Activated T-helper 1 cell treated with anti-CD3 and anti-CD28 coated beads, Interleukin-2, amount 50 U/mL, for 16 hours (primary cell): ENCODE data around the gene FAM240A.
"Not testable (repeated sequence)": the region's sequence is repeated elsewhere in the genome, so short reads cannot be mapped to it uniquely, and the experiment has no call there.

Source experiments
- DNase-seq, 2 donors: peaks; one replicate each; pipeline ENCODE4 v3.0.0-alpha.2; 2020; ENCODE audit warnings: low read depth in 1 of 2, low spot score in 1 of 2

The FAM240A gene

DNA sequence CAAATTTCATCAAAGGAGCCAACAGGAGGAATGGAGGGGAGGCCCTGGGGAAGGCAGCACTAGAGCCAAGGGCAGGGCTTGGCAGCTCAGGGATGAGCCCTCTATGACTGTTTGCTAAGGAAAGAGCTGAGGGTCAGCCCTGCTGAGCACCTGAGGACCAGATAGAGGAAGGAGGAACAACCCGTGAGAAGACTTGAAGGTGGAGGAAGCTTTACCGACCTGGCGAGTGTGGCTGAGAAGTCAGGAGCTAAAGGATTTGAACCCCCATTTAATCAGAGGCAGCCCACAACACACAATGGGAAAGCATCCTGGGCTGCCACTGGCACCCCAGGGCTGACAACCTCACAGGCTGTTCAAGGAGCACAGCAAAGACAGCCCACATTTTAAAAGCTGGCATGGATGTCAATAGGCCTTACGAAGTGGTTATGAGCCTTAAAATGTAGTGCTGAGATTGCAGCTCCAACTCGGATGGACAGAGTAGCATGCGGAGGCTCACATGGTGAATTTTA, 25.5 kb upstream of the FAM240A start:
- DNase-seq: no peak

DNA sequence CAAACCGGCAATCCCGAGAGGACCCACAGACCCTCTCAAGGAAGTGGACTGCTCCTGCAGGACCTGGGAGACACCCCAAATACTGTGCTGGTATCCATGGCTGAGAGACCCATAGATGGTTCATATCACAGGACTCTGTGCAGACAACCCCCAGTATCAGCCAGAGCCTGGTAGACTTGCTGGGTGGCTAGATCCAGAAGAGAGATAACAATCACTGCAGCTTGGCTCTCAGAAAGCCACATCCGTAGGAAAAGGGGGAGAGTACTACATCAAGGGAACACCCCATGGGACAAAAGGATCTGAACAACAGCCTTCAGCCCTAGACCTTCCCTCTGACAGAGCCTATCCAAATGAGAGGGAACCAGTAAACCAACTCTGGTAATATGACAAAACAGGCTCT, 25.1 kb upstream of the FAM240A start:
- DNase-seq: not testable (repeated sequence)

DNA sequence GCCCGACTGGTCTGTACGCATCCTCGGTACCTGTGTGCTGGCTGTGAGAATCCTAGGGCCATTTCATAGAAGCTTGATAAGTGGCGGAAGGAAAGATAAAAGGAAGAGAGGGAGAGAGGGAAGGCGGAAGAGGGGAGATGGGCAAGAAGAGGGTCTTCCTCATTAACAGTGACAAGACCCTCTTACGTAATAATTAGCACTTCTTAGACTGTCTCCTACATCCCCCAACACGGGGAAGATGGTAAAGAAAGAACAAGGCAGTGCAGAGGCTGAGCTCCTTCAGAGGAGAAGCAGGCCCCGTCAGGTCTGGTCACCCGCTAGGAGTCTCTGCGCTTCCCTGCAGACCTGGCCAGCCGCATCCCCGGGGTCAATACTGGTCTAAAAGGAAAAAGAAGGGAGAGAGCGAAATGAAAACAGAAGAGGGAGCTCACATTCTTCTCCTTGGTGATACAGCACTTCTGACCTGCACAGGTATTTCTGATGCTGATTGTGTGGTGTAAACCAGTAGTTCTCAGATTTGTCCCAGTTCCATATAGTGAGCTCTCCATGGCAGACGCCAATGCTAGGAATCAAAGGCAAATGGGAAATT, 19.0 kb upstream of the FAM240A start:
- DNase-seq: no peak

DNA sequence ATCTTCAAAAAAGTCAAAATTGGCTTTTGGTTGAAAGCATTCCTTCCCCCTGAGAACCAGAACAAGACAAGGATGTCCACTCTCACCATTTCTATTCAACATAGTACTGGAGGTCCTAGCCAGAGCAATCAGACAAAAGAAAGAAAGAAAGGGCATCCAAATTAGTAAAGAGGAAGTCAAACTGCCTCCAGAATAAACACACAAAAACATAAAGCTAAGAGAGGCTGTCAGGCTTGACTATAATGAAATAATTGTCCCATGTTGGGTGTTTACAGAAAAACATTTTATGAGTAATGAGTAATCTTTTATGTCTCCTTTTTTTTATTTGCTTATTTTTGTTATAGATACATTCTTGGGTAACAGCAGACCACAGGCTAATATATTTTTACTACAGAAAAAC, 18.3 kb upstream of the FAM240A start:
- DNase-seq: no peak

DNA sequence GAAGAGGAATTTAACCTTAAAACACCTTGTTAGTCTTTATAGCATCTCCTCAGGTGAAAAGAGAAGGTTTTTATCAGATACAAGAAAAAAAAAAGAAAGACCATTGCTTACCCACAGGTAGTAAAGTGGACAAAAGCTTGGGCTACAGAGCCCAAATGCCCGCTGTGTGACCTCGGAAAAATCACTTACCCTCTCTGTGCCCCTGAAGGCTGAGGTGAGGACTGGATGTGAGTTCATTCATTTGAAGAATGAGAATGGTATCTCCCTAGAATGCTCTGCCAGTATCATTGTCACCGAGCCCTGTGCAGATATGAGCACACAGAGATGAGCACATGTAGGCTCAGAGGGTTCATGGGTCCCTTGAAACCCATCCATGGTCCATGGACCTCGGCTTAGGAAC, 17.6 kb upstream of the FAM240A start:
- no peak for DNase-seq

DNA sequence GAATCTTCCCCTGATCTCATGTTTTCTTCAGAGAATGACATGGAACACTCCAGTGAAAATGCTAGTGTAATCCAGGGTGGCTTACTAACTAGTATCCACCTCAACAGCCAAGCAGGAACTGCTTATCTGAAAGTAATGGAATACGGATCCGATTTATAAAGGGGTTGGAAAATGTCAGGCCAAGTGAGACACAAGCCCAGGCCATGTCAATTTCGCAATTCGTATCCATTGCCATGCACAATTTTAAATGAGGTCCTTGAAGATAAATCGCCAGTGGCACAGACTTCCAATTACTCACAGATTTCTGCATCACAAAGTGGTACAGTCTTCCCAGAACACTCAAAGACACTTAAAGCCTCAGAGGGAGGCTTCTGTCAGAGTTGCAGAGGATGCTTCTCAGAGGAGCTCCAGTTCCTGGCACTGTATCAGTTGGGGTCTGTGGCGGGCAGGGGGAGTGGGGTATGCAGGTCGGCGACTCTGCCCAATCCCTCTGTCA, 16.5 kb upstream of the FAM240A start:
- DNase-seq: no peak

DNA sequence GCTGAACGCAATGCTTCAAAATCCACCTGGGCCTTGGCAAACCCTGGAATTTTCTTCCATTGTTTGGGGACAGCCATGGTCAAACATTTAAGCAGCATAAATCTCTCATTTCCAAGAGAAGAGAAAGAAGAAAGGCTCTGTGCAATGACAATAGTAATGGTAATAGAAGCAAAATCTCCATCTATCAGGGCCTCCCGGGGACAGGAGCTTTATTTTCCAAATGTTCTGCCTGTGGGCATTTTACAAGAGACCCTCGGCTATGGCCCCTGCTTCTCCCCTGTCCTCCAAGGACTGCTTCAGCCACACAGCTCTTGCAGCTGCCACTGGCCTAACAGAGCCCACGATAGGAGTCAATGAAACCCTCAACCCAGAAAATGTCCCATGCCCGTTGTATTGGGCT, 12.7 kb upstream of the FAM240A start:
- DNase-seq: no peak

DNA sequence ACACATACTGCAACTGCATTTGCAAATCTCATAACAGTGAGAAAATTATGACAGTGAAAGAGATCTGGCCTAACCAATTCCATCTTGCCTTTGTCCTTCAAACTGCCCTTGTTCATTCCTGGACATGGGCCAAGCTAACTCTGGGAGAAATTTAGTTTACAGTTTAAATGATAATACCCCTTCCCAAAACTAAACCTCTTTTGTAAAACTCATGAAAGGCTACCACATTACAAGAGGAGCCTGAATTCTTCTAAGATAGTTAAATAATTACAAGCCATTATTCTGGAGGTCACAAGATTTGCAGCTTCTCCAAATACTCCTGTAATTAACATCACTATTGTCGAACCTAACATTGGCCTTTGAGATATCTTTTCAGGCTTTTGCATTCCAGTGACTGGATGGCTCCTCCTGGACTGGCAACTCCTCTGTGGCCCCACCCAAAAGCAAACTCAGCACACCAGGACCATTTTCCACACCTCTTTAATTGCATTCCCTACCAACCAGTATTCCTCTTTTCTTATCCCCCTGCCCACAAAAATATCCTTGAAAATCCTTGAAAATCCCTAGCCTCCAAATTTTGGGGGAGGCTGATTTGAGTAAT, 8.8 kb upstream of the FAM240A start:
- DNase-seq: no peak

DNA sequence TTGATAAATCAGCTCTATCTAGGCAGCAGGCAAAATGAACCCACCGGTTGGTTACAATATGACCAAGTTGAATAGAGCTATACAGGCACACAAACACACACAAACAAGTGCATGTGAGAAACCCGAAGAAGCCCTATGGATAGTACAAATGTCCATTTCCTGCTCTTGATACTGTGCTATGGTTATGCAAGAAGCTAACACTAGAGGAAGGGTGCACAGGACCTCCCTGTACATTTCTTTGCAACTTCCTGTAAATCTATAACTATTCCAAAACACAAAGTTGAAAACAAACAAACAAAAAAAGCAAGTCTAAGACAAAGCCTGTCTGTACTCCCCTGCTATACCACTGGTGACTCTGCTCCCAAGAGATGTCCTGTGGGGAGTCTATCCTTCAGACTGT, 8.2 kb upstream of the FAM240A start:
- no peak for DNase-seq

DNA sequence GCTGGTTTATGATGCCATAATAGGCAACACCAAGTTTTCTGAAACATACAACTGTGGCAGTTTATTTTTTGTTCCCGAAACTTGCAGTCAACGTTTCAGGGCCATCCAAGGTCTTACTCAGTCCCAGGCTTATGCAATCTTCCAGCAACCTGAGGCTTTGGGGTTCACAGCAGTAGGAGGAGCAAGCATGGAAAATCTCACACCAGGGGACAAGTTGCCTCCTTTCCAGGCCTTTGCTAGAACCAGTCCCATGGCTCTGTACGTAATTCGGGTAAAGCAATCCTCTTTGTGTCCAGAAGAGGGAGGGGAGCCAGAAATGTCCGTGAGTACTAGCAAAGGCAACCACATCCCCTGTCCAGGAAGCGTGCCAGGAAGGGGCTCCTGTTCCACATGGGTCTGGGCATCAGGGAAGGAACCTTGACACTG, 4.7 kb upstream of the FAM240A start:
- DNase-seq: no peak

DNA sequence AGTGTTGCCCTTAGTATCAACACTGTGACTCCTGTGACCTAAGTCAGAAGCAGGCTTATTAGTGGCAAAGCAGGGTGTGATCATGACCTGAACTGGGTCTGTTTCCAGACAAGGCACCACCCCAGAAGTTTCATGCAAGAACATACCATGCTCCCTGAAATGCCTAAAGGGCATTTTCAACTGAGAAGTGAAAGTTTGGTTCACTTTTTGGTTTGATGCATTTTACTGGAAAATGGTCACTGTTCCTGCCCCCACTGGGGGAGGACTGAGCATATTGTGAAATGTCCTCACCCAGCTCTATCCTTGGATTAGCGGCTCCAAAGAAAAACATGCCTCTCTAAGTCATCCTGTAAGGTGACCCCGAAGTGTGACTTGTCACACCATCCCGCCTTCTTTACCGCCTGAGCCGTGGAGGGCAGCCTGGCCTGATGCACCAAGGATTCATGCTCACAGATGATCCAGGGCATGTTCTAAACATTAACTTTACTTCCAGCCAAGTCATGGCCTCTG, 3.1 kb upstream of the FAM240A start:
- no peak for DNase-seq

DNA sequence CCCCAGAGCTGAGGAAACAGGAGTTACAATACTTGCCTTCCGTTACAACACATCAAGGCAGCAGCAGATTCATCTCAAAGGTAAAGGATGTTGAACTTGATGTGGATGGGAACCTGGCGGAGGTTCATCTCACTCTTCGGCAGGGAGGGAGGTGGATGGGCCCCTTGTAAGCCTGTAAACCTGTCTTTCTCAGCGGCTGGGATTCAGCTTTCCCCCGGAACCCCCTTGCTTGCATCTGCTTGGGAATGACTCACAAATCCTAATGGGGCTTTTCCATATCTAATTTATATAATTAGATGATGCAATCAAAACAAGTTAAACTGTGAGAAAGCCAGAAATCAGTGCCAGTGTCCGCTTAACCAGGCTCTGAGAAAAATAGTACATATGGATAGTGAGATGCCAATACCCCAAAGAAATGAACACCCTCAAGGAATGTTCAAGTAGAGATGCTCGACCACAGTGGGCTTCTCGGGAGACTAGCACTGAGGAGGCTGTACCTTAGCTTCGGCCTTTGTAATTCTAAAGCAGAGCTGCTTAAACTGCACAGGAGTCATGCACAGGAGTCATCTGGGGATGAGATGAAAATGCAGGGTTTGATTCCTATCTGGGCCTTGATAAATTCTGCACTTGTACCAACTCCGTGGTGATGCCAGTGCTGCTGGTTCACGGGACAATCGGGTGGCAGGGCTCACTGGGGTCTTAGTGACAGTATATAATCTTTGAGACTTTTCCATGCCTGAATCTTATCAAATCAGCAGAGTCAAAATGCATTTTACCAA, 2.2 kb upstream of the FAM240A start:
- no peak for DNase-seq

DNA sequence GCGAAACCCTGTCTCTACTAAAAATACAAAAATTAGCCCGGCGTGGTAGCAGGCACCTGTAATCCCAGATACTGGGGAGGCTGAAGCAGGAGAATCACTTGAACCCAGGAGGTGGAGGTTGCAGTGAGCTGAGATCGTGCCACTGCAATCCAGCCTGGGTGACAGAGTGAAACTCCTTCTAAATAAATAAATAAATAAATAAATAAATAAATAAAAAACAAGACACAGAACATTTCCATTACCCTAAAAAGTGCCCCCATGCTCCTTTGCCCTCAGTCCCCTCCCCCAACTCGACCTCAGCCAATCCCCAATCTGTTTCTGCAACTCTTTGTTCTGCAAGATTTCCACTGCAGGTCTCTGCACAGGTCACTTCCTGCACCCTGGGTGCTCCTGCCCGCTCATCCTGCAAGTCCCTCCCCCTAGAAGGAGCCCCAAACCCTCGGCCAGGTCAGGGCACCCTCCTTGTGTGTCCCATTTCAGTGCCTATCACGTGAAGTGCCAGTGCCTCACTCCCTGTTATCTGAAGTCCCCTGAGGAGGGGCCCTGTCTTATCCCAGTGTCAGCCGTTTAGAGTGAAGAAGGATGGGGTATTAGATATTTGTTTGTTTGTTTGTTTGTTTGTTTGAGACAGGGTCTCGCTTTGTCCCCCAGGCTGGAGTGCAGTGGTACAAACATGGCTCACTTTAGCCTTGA, 1.1 kb downstream of the FAM240A start:
- no peak for DNase-seq

DNA sequence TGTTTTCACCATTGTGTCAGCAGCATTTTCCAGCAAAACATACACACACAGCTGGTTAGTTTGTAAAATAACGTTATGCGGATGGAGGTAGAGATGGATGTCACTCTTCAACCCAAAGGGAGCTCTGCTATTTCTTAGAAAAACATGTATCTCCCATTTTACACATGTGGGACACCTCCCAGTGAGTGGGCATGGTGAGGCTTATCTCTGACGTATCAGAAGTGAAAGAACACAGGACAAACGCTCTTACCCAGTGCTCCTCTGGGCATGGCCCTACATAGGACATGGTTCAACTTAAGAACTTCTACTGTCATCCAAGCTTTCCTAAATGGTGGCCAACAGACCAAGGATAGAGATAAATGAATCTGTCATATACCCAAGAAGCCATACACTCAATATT, 2.1 kb downstream of the FAM240A start:
- no peak for DNase-seq

DNA sequence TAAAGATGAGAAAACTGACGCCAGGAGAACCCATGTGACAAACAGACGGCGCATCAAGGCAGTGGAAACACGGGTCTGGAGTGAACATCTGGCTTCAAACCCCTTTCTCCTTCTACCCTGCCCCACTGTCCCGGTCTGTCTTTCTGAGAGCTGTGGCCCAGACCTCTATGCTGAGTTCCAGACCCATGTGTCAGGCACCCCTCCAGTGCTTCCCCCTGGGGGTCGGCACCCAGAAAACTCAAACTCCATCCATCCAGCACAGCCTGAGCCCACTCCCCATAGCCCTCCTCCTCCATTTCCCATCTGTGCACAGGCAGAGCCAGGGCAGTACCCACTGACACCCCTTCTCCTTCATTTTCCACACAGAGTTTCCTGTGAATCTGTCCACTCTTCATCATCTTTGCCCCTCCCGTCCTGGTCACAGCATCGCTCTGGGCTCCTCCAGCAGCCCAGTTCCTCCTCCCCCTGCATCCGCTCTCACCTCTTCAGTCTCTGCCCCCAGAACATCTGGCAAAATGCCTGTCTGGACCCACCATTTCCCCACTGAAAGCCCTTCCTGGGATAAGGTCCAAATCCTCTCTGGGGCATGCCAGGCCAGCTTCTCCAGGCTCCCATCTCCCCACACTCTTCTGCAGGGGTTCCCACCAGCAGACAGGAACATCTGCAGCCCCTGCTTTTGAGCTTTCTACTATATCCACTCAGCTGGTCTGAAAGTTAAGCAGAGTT, 2.9 kb downstream of the FAM240A start:
- DNase-seq: no peak

DNA sequence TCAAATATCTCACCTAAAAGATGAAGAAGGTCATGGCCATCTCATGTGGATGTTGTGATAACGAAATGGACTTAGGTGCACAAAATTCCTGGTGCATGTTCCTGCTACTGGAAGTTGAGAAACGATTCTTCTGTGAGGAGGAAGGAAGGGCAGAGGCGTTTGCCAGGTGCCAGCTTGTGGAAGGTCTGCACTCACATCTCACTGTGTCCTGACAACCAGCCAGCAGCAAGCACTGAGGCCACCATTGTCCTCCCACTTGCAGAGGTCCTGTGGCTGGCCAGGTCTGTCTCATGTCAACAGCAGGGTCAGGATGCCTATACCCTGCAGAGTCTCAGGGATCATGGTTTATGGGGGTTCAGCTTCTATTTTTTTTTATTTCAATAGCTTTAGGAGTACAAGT, 3.7 kb downstream of the FAM240A start:
- DNase-seq: no peak

DNA sequence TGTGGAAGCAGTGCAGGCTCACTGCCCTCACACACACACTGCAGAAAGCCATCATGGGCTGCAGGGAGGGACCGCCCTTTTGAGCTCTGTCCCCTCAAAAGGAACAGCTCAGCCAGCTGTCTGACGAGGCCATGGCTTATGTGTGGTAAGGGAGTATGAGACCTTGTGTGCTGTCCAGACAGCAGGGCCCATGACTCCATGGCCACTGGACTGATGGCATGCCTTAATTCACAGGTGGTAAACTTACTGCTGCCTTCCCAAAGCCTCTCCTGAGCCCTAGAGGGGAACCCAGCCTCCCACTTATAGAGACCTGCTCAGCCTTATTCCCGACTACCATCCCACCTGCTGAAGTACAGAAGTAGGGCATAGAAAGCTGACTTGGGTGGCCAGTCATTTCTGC, 5.6 kb downstream of the FAM240A start:
- no peak for DNase-seq

DNA sequence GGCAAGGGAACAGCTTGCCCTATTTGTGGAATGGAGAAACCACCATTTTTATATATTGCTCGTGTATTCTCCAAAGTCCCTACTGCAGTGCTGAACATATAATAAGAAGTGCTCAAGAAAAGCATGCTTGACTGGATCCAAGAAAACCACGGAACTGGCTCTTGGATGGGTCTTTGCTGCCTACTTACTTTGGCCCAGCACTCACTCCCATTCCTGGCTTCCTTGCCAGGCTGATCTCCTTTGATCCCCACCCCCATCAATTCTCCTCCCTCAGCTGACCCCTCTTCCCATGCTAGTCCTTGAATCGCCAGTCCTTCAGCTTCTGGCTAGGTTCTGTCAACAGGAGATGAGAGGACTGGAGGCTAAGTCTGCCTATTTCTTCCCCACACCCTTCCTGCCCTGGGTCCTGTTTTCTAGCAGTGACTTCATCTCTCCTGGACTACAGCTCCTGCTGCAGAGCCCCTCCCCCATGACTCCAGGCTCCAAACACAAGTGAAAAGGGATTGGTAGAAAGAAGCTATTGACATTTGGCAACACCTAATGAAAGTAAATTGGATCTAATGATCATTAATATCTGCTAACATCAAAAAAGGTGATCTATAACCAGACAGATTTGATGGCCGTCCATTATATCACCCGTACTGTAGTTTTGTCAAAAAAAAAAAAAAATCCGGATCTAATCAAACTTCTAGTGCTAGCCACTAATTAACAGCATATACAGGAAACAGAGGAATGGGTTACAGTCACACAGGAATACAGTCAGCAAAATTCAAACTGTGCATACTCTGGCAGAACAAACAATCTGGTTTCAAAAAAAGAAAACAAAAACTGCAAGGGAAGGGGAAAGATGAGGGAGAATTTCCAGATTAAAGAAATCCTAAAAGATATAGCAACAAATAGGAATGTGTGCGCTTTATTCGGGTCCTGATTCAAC, 7.8 kb downstream of the FAM240A start:
- no peak for DNase-seq

DNA sequence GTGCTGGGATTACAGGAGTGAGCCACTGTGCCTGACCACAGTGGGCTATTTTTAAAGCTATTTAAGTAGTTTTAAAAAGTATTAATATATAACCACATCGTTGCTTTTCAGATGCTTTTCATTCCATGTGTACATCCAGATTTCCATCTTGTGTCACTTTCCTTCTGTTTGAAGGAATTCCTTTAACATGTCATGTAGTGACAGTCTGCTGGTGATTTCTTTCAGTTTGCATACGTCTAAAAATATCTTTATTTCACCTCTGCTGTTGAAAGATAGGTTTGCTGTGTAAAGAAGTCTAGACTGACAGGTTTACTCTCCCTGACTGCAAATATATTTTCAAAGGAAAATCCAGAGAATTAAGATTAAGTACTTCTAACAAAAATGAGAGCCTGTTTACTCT, 12.2 kb downstream of the FAM240A start:
- DNase-seq: no peak
